SK-N-MC (cell line): Measurements from ENCODE around the gene KLF7.
"Not testable (repeated sequence)": the region's sequence is repeated elsewhere in the genome, so short reads cannot be mapped to it uniquely, and the experiment has no call there.

ENCODE experiments used
- DNase-seq: peaks from one replicate; pipeline ENCODE4 v3.0.0-alpha.2; 2011; ENCODE audit warnings: low read depth, low spot score
- H3K27ac ChIP-seq: fragments of 200-600 bp; sonication (generic); 2 replicates; pipeline ENCODE4 v1.5.1; 2016; ENCODE audit warnings: mixed run types
- H3K36me3 ChIP-seq: fragments of 200-600 bp; sonication (generic); 2 replicates; pipeline ENCODE4 v1.6.1; 2017; ENCODE audit warnings: antibody characterized with exemption, low read length, mixed read lengths; ENCODE audit not compliant: insufficient read depth
- H3K4me3 ChIP-seq: fragments of 200-600 bp; sonication (generic); 2 replicates; pipeline ENCODE4 v1.5.1; 2016
- H3K9ac ChIP-seq: fragments of 200-600 bp; sonication (generic); 2 replicates; pipeline ENCODE4 v1.8.0; 2017; ENCODE audit warnings: mixed run types, mixed read lengths; ENCODE audit not compliant: insufficient read length
- H3K9me3 ChIP-seq: fragments of 200-600 bp; sonication (generic); 2 replicates; pipeline ENCODE4 v1.6.1; 2017; ENCODE audit warnings: low read depth, mild to moderate bottlenecking, antibody characterized with exemption, low read length, moderate library complexity, mixed read lengths
- EZH2 ChIP-seq: fragments of 200-600 bp; sonication (generic); IDR thresholded peaks from one replicate; pipeline ENCODE4 v1.6.1; 2017; ENCODE audit warnings: antibody characterized with exemption
- FOXP2 ChIP-seq: optimal IDR thresholded peaks from 2 replicates; pipeline ENCODE3; 2011; ENCODE audit warnings: mild to moderate bottlenecking, moderate library complexity; ENCODE audit not compliant: insufficient read depth; ENCODE audit errors: extremely low read length, control extremely low read depth
- POLR2AphosphoS5 ChIP-seq: IDR thresholded peaks from 2 replicates; pipeline ENCODE4 v1.6.1; 2012; ENCODE audit warnings: mild to moderate bottlenecking, low read depth, low read length, borderline replicate concordance

Gene KLF7

GRCh38 chr2:207039225-207039624 is 126.5 kb downstream of the KLF7 start:
- no peak overlapping the region for H3K27ac ChIP-seq
- no peak overlapping the region for H3K4me3 ChIP-seq
- H3K36me3 ChIP-seq: no peaks in the 10 kb centered on the region
- TF ChIP-seq EZH2 (no peak), POLR2AphosphoS5 (no peak), FOXP2 (no peak)
- no peak overlapping the region for H3K9ac ChIP-seq
- DNase-seq: no peak
- no peaks in the 10 kb centered on the region for H3K9me3 ChIP-seq

GRCh38 chr2:207038299-207038698 is 127.4 kb downstream of the KLF7 start:
- no peak for DNase-seq
- Histone ChIP-seq H3K9ac (no peak overlapping the region), H3K9me3 (no peaks in the 10 kb centered on the region), H3K27ac (no peak overlapping the region), H3K36me3 (no peaks in the 10 kb centered on the region), H3K4me3 (no peak overlapping the region)
- TF ChIP-seq POLR2AphosphoS5: no peak
- no peak for TF ChIP-seq EZH2
- TF ChIP-seq FOXP2: no peak

GRCh38 chr2:207037896-207038295 is 127.9 kb downstream of the KLF7 start:
- Histone ChIP-seq H3K4me3 (no peak overlapping the region), H3K9me3 (no peaks in the 10 kb centered on the region), H3K9ac (no peak overlapping the region), H3K27ac (no peak overlapping the region), H3K36me3 (no peaks in the 10 kb centered on the region)
- TF ChIP-seq FOXP2: no peak
- DNase-seq: no peak

GRCh38 chr2:207037023-207037422 is 128.7 kb downstream of the KLF7 start:
- not testable (repeated sequence) for H3K4me3 ChIP-seq, H3K27ac ChIP-seq, H3K9me3 ChIP-seq, H3K9ac ChIP-seq, DNase-seq, H3K36me3 ChIP-seq

- TF ChIP-seq FOXP2 (no peak), POLR2AphosphoS5 (no peak), EZH2 (no peak)
- DNase-seq: no peak
- H3K4me3 ChIP-seq: no peak overlapping the region
- no peak overlapping the region for H3K27ac ChIP-seq
- H3K9ac ChIP-seq: no peak overlapping the region
- no peaks in the 10 kb centered on the region for H3K36me3 ChIP-seq
- H3K9me3 ChIP-seq: no peaks in the 10 kb centered on the region
These were observed 129.9 kb downstream of the KLF7 start for GRCh38 chr2:207035875-207036274.

- Histone ChIP-seq H3K9me3 (no peaks in the 10 kb centered on the region), H3K27ac (no peak overlapping the region), H3K9ac (no peak overlapping the region), H3K36me3 (no peaks in the 10 kb centered on the region), H3K4me3 (no peak overlapping the region)
- DNase-seq: no peak
- TF ChIP-seq EZH2 (no peak), POLR2AphosphoS5 (no peak), FOXP2 (no peak)
These were observed 133.3 kb downstream of the KLF7 start for GRCh38 chr2:207032490-207032889.
